ENCODE data around the gene MYCBP.

DNA sequence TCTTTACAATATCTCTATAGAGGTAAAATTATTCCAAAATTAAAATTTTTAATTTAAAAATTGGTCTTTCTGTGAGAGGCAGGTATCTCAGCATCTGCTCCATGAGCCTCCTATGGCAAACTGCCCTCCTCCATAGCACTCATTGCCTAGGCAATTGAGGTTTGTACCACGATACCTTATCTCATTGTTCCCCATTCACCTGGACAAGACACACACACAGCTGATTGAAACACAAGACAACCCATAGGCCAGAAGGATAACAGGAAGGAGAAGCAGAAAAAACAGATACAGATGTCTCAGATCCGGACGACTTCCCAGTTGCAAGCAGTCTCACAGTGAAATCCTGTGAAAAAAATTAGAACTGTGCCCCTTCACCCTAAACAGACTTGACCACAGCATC lies 44.2 kb upstream of the MYCBP start:
- TF ChIP-seq GATA3 (IDR thresholded peaks at IDR 0.05; ENCODE audit: low read depth, low read length) (no peak), GATA2 (IDR thresholded peaks at IDR 0.05; ENCODE audit: low read depth, low read length) (no peak)
